T-helper 1 cell treated with Interleukin-12 subunit alpha and Interleukin-12 subunit beta and Interleukin-4 antibody, amounts not matched to agents 30 μg/mL and 1 μg/mL, for 36 hours (primary cell): ENCODE measurements around the gene MYH11.

ENCODE experiments used
- H3K27ac Mint-ChIP-seq: one replicate; pipeline ENCODE4 v1.8.0; 2021; ENCODE audit warnings: mild to moderate bottlenecking, mixed read lengths
- H3K27me3 Mint-ChIP-seq: one replicate; pipeline ENCODE4 v1.8.0; 2021; ENCODE audit warnings: low read depth, mixed read lengths
- H3K36me3 Mint-ChIP-seq: one replicate; pipeline ENCODE4 v1.8.0; 2021; ENCODE audit warnings: low read depth, mixed read lengths
- H3K4me1 Mint-ChIP-seq: one replicate; pipeline ENCODE4 v1.8.0; 2021; ENCODE audit warnings: low read depth, mixed read lengths
- H3K4me3 Mint-ChIP-seq: one replicate; pipeline ENCODE4 v1.8.0; 2021; ENCODE audit warnings: mild to moderate bottlenecking, moderate library complexity, mixed read lengths
- H3K9me3 Mint-ChIP-seq: one replicate; pipeline ENCODE4 v1.8.0; 2021; ENCODE audit warnings: mixed read lengths

Gene MYH11

DNA sequence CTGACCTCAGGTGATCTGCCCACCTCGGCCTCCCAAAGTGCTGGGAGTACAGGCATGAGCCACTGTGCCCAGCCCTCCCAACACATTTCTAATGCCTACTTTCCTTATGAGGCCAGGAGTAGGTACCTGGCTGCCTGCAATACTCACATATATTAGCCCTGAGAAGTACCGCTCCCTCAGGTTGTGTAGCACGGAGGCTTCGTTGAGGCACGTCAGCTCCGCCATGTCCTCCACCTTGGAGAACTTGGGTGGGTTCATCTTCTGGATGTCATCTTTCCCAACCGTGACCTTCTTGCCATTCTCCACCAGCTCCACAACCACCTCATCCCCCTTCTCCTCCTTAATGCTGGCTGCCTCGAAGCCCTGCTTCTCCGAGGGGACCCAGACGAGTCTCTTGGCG, 19.1 kb downstream of the MYH11 start:
- Mint-ChIP-seq H3K27me3 (peaks cover 15% of the 10 kb centered on the region), H3K27ac (no peak overlapping the region), H3K4me1 (peaks cover 11% of the 10 kb centered on the region), H3K36me3 (no peaks in the 10 kb centered on the region), H3K9me3 (no peaks in the 10 kb centered on the region), H3K4me3 (no peak overlapping the region)

DNA sequence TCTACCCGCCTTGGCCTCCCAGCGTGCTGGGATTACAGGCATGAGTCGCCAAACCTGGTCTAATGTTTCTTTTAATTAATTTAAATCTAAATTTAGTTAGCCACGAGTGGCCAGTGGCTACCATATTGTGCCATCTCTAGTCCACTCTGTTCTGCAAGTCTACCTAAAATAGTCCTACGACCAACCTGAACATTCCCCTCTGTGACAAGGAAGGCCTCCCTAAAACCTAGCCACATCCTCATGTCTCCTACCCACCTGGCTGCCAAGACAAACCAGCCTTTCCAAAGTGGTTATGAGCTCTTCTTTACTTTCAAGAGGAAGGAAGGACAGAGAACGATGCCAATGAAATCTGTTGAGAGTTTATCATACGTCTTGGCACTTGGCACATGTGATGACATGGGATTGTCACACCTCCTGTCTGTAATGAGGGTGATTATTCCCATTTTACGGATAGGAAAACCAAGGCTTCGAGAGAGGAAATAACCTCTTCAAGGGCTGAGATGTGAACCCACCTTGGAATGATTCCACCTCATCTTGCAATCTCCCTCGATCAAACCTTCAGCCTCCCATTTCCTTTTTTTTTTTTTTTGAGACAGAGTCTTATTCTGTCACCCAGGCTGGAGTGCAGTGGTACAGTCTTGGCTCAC, 19.7 kb downstream of the MYH11 start:
- peaks cover 15% of the 10 kb centered on the region for H3K27me3 Mint-ChIP-seq
- no peak overlapping the region for H3K4me3 Mint-ChIP-seq
- H3K9me3 Mint-ChIP-seq: no peaks in the 10 kb centered on the region
- no peak overlapping the region for H3K27ac Mint-ChIP-seq
- H3K4me1 Mint-ChIP-seq: peaks cover 11% of the 10 kb centered on the region
- H3K36me3 Mint-ChIP-seq: no peaks in the 10 kb centered on the region

DNA sequence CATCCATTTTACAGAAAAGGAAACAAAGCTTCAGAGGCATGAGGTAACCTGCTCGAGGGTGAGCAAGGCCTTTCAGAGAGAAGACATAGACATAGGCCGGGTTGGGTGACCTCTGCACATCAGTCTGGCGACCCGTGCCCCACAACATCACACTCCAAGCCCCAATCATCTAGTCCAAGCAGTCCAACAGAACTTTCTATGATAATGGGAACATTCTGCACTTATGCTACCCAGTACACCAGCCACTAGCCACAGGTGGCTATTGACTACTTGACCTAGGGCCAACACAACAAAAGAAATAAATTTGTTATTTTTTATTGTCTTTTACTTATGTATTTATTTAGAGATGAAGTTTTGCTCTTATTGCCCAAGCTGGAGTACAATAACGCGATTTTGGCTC, 20.8 kb downstream of the MYH11 start:
- Mint-ChIP-seq H3K4me1 (peaks cover 11% of the 10 kb centered on the region), H3K36me3 (no peaks in the 10 kb centered on the region), H3K27me3 (peaks cover 15% of the 10 kb centered on the region), H3K4me3 (no peak overlapping the region), H3K9me3 (no peaks in the 10 kb centered on the region), H3K27ac (no peak overlapping the region)

DNA sequence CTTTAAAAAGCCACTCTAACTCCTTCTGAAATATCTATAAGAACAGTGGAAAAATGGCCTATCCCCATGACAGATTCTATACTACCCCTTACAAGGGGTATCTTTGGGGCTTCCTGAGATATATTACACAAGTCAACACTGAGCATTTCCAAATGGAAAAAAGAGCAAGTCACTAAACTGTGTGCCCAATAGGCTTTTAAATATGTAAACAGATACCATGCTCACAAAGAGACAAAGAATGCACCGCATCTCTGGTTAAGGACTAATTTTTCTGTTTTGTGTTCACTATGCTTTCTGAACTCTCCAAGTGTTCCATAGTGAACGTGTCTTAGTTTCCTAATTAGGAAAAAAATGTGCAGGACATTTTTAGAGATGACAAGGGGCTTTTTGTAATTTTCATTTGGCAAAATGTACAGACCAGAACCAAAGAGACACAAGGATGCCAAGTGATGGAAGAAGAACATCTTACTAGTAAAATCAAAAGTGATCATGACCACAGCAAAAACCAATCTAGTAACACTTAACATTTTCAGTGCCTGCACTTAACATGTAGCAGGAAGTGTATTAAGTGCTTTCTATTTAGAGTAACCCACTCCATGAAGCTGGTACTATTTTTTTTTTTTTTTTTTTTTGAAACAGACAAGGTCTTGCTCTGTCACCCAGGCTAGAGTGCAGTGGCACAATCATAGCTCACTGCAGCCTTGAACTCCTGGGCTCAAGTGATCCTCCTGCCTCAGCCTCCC, 21.5 kb downstream of the MYH11 start:
- peaks cover 15% of the 10 kb centered on the region for H3K27me3 Mint-ChIP-seq
- peaks cover 11% of the 10 kb centered on the region for H3K4me1 Mint-ChIP-seq
- no peak overlapping the region for H3K27ac Mint-ChIP-seq
- no peaks in the 10 kb centered on the region for H3K9me3 Mint-ChIP-seq
- no peaks in the 10 kb centered on the region for H3K36me3 Mint-ChIP-seq
- H3K4me3 Mint-ChIP-seq: no peak overlapping the region

DNA sequence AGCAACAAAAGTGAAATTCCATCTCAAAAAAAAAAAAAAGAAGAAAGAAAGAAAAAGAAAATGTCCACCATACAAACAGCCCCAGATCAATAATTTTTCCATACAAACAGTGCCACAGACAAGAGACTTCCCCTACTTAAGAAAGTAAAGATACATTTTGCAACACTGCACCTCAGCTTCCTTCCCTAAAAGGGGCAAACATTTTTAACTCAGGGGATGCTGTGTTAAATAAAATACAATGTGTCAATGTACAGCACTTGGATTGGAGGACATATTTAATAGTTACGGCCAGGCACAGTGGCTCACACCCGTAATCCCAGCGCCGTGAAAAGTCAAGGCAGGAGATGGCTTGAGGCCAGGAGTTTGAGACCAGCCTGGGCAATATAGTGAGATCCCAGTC, 22.3 kb downstream of the MYH11 start:
- Mint-ChIP-seq H3K36me3 (no peaks in the 10 kb centered on the region), H3K4me3 (no peak overlapping the region), H3K4me1 (peaks cover 11% of the 10 kb centered on the region), H3K27me3 (peaks cover 15% of the 10 kb centered on the region), H3K9me3 (no peaks in the 10 kb centered on the region), H3K27ac (no peak overlapping the region)

DNA sequence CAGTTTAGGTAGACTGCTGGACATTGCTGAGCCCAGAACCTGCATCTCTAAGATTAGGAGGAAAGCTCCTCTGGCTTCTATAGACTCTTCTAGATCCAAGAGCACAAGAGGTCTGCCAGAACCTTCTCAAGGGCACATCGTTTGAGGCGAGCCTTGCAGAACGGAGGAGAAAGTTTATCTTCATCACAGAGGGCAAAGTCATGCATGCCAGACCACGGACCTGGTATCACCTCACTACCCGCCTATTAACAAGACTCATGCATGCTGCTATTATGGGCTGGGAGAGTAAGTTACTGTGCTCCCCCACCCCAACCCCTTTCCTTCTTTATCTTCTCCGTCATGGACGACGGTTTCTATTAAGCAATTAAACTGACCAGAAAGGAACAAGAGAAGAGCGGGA, 23.3 kb downstream of the MYH11 start:
- H3K27ac Mint-ChIP-seq: no peak overlapping the region
- no peaks in the 10 kb centered on the region for H3K36me3 Mint-ChIP-seq
- no peak overlapping the region for H3K4me3 Mint-ChIP-seq
- H3K27me3 Mint-ChIP-seq: peaks cover 18% of the 10 kb centered on the region
- peaks cover 11% of the 10 kb centered on the region for H3K4me1 Mint-ChIP-seq
- H3K9me3 Mint-ChIP-seq: no peaks in the 10 kb centered on the region

DNA sequence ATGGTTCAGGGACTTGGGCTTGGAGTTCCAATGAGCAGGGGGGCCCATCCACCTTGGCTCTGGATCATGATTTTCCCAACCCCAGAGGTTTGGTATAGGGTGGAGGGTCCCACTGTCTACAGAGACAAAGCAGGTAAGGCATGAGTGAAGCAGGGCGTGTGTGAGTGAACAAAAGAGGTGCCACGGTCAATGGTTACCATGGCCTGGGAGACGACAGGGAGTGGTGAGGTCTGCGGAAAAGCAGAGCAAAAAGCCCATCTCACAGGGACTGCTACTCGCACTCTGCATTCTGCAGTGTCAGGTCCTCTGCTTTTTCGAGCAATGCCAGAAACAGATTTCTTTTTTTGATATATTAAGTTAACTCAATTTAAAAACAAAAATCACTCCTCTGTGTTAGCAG, 24.6 kb downstream of the MYH11 start:
- Mint-ChIP-seq H3K27me3 (peaks cover 19% of the 10 kb centered on the region), H3K9me3 (no peaks in the 10 kb centered on the region)

DNA sequence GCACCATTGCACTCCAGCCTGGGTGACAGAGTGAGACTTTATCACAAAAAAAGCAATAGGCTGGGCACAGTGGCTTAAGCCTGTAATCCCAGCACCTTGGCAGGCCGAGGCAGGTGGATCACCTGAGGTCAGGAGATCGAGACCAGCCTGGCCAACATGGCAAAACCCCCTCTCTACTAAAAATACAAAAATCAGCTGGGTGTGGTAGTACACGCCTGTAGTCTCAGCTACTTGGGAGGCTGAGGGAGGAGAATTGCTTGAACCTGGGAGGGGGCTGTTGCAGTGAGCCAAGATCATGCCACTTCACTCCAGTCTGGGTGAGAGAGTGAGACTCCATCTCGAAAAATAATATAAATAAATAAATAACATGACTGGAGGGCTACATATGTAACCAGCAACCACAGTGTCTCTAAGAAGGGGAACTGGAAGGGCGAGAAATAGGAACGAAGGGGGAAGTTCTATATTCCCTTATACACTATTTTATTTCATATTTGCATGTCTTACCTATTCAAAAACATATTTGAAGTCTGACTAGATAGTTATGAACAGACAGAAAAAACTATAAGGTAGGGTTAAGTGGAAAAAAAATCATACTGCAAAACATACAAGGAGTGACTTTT, 25.9 kb downstream of the MYH11 start:
- no peaks in the 10 kb centered on the region for H3K9me3 Mint-ChIP-seq
- no peak overlapping the region for H3K4me3 Mint-ChIP-seq
- peaks cover 10% of the 10 kb centered on the region for H3K4me1 Mint-ChIP-seq
- H3K27me3 Mint-ChIP-seq: peaks cover 19% of the 10 kb centered on the region
- H3K27ac Mint-ChIP-seq: no peak overlapping the region
- H3K36me3 Mint-ChIP-seq: no peaks in the 10 kb centered on the region

More for the DNA sequence above, 24.6 kb downstream of the MYH11 start:
- no peak overlapping the region for H3K27ac Mint-ChIP-seq
- H3K4me1 Mint-ChIP-seq: peaks cover 11% of the 10 kb centered on the region
- H3K4me3 Mint-ChIP-seq: no peak overlapping the region
- H3K36me3 Mint-ChIP-seq: no peaks in the 10 kb centered on the region

DNA sequence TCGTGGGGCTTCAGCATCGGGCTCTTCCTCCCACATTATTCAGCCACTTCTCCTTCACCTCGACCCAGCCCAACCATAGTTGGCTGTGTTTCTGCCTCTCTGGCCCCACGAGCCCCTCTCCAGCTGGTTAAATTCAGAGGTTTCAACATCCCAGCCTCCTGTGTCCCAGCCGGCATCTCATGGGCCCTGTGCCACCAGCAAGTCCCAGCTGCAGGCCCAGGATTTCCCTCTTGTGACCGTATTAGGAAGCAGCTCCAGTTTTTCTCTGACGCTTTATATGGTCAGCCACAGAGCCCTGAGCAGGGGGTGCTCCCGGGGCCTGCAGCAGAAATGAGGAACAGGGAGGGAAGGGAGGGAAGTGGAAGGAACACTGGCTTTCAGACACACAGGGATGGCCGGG, 27.4 kb downstream of the MYH11 start:
- H3K27ac Mint-ChIP-seq: no peak overlapping the region
- H3K36me3 Mint-ChIP-seq: no peaks in the 10 kb centered on the region
- no peak overlapping the region for H3K4me3 Mint-ChIP-seq
- no peaks in the 10 kb centered on the region for H3K4me1 Mint-ChIP-seq
- H3K9me3 Mint-ChIP-seq: no peaks in the 10 kb centered on the region
- H3K27me3 Mint-ChIP-seq: peaks cover 17% of the 10 kb centered on the region

DNA sequence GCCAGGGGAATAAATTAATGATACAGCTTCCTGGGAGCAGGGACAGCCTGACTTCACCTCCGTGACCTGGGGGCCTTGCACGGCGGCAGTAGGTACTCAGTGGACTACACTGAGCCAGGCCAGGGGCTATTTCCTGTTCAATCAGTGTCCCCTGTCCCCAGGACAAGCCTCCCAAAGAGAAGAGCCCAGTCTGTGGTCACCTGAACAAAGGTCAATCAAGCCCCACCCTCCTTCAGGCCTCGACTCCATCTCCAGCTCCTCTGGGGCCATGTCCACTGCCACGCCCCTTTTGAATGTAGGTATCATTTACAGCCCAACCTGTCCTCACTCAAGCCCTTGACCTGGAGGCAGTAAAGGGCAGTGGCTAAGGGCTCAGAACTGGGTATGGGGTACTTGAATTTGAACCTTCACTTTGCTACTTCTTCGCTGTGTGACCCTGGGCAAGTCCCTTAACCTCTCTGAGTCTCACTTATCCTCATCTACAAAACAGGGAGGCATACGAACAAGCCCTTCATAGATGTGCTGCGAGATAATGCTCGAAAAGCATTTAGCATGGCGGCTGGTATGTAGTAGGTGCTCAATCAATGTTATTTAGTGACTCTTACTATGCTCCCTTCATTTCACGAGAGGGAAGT, 29.0 kb downstream of the MYH11 start:
- Mint-ChIP-seq H3K36me3 (no peaks in the 10 kb centered on the region), H3K27ac (no peak overlapping the region), H3K27me3 (peaks cover 3% of the 10 kb centered on the region), H3K4me1 (no peaks in the 10 kb centered on the region), H3K4me3 (no peak overlapping the region), H3K9me3 (no peaks in the 10 kb centered on the region)

DNA sequence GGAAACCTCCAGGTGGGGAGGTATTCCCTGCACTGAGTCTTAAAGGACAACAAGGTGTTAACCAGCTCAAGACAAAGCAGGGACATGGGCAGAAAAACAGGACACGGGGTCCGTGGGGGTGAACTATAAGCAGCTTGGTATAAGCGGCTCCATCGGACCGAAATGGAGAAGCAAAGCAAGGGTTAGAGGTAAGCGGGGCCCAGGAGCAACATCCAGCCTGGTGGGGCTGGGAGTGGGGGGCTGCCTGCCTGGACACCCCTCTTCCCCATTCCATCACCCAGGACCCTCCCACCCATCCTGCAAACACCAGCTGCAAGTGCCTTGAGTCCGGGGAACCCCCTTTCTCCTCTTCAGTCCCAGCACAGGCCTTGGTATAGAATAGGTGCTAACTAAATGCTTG, 29.5 kb downstream of the MYH11 start:
- H3K27me3 Mint-ChIP-seq: peaks cover 3% of the 10 kb centered on the region
- no peak overlapping the region for H3K27ac Mint-ChIP-seq
- no peak overlapping the region for H3K4me3 Mint-ChIP-seq
- no peaks in the 10 kb centered on the region for H3K36me3 Mint-ChIP-seq
- H3K4me1 Mint-ChIP-seq: no peaks in the 10 kb centered on the region
- H3K9me3 Mint-ChIP-seq: no peaks in the 10 kb centered on the region

DNA sequence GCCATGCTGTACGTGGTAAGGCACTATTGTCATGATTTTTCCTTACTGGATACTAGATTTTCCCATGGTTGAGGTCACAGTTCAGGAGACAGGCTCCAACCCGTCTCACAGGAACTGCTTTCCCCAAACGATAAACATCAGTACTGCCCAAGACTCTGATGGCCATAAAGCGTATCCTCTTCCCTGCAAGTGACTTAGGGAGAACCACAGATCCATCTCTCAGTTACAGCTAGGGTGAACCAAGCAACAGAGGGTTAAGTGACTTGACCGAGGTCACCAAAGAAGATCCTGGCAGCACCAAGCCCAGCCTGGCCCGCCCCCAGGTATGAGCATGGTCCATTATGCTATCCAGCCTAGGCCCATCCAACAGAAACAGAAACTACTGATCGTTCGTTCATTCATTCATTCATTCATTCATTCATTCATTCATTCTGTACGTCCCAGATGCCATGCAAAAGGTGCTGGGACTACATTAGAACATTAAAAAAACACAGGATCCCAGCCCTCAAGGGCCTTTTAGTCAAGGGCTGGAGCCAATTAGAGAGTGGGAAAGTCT, 31.0 kb downstream of the MYH11 start:
- no peaks in the 10 kb centered on the region for H3K9me3 Mint-ChIP-seq
- H3K27me3 Mint-ChIP-seq: peaks cover 9% of the 10 kb centered on the region
- no peak overlapping the region for H3K27ac Mint-ChIP-seq
- H3K36me3 Mint-ChIP-seq: no peaks in the 10 kb centered on the region
- no peaks in the 10 kb centered on the region for H3K4me1 Mint-ChIP-seq
- no peak overlapping the region for H3K4me3 Mint-ChIP-seq

DNA sequence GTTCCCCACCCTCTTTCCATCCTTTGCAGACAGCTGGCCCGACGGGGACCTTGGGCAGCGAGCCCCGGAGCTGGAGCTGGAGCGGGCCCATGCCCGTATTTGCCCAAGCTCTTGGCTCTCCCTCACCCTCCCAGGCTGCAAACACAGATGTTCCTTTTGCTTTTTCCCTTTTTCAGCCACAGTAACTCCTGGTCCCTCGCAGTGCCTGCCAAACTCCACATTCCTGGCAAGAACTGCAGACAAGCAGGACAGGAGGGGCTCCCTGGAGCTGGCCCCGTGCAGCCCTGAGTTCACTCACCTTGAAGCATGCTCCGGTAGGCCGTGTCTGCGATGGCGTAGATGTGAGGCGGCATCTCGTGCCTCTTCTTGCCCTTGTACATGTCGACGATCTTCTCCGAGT, 33.9 kb downstream of the MYH11 start:
- Mint-ChIP-seq H3K9me3 (no peaks in the 10 kb centered on the region), H3K36me3 (no peaks in the 10 kb centered on the region), H3K27ac (no peak overlapping the region), H3K4me1 (no peaks in the 10 kb centered on the region), H3K4me3 (no peak overlapping the region), H3K27me3 (peaks cover 6% of the 10 kb centered on the region)

DNA sequence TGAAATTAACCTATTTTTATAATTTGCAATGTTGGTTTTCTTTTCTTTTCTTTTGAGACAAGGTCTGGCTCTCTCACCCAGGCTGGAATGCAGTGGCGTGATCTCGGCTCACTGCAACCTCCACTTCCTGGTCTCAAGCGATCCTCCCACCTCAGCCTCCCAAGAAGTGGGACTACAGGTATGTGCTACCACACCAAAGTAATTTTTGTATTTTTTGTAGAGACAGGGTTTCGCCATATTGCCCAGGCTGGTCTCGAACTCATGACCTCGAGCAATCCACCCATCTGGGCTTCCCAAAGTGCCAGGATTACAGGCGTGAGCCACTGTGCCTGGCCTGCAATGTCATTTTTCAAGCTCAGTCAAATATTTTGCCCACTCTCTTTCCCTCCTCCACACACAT, 36.0 kb downstream of the MYH11 start:
- H3K4me3 Mint-ChIP-seq: no peak overlapping the region
- no peaks in the 10 kb centered on the region for H3K36me3 Mint-ChIP-seq

More for the DNA sequence above, 36.0 kb downstream of the MYH11 start:
- H3K27ac Mint-ChIP-seq: no peak overlapping the region
- peaks cover 7% of the 10 kb centered on the region for H3K9me3 Mint-ChIP-seq
- no peaks in the 10 kb centered on the region for H3K4me1 Mint-ChIP-seq
- H3K27me3 Mint-ChIP-seq: peaks cover 10% of the 10 kb centered on the region
